ENCODE results near the gene CYP4F22. TPM values are rescaled to one million over a fixed set of nuclear protein-coding genes. Genes with fewer than 3 reads are reported as not detected.
A peak's percentile ranks its signal among the peaks of the same experiment; 100 is the strongest.

Gene CYP4F22
- total and polyA plus RNA-seq, 10 of the 15 experiments (the other 5 are each of a cell fraction or from before 2014, with no cell fraction given): not detected

DNA sequence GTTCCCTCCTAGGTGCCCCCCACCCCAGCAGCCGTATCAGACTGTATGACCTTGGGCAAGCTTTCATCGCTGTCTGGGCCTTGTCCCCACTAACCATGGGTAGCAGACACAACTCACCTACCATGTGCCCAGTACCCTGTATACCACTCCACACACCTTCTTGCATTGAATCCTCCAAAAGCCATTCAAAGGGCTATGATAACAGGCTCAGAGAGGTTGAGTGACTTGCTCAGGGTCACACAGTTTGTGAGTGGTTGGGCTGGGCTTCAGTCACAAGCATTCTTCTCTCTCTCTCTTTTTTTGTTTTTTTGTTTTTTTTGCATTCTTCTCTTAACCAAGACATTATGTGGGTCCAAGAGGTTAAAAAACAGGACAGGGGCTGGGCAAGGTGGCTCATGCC, 46.6 kb upstream of the CYP4F22 start:
- ChIA-PET CTCF (no interaction called here), POLR2A (no interaction called here), RAD21 (ENCODE audit: unreplicated experiment) (no interaction called here), SMC1A (ENCODE audit: uncharacterized antibody, unreplicated experiment) (interaction anchor here (6.0 kb wide), 1 partner anchor 43 kb away, joined by 26 read pairs; the partner anchor contains the start of gene AKAP8L)
- FAIRE-seq (no peak), ATAC-seq (no peak), DNase-seq (ENCODE audit: low read depth, low spot score) (no peak)
- Histone ChIP-seq H3K27me3 (replicated peaks in 1 of 2; ENCODE audit: control insufficient read depth in 2 of 2, insufficient read depth in 2 of 2, low read length in 1 of 2) (no peaks in the 10 kb centered on the region), H3K9me3 (replicated peaks; ENCODE audit: control insufficient read depth, insufficient read depth, low read length) (no peaks in the 10 kb centered on the region; the same call in 2 of the 3 replicates), H3K4me3 (no peak overlapping the region), H3K9ac (ENCODE audit: control insufficient read depth, insufficient read depth, low read length) (no peak overlapping the region), H2AFZ (ENCODE audit: control insufficient read depth, low read depth, low read length) (no peak overlapping the region), H3K36me3 (ENCODE audit: control insufficient read depth in 2 of 2, insufficient read depth in 2 of 2, low read length in 1 of 2) (peaks cover 11 to 20% of the 10 kb centered on the region in 2 experiments), H3K27ac (ENCODE audit: control insufficient read depth, insufficient read depth) (no peak overlapping the region), H4K20me1 (ENCODE audit: control insufficient read depth, insufficient read depth) (no peaks in the 10 kb centered on the region; the same call in 1 of the 2 replicates), H3K4me1 (ENCODE audit: control insufficient read depth, insufficient read depth, low read length) (peaks cover 14% of the 10 kb centered on the region), H3K79me2 (ENCODE audit: control insufficient read depth, insufficient read depth, low read length) (peaks cover 20% of the 10 kb centered on the region), H3K4me2 (ENCODE audit: control insufficient read depth, insufficient read depth) (no peak overlapping the region)
- intact Hi-C loops (cut with micrococcal nuclease; ENCODE audit: unreplicated experiment) (loop anchor here (5.0 to 10.0 kb wide), 2 partner anchors 47 to 84 kb away; partner anchors contain the start of genes AKAP8 and AKAP8L), in situ Hi-C loops (cut with MboI) (no loop called here)
- WGBS (ENCODE audit: insufficient coverage, insufficient replicate concordance, low lambda C conversion rate, missing lambda C conversion rate): 95% methylated on average over 2 of the region's 2 CpGs
- TF ChIP-seq SUZ12 (IDR thresholded peaks at IDR 0.05; ENCODE audit: unreplicated experiment) (no peak), TCF7 (IDR thresholded peaks at IDR 0.05; ENCODE audit: borderline replicate concordance) (no peak), SP1 (IDR thresholded peaks at IDR 0.05; ENCODE audit: low read depth, low read length) (no peak), HDAC6 (IDR thresholded peaks at IDR 0.05; ENCODE audit: unreplicated experiment) (no peak)
- TF ChIP-seq, protein P1, sequence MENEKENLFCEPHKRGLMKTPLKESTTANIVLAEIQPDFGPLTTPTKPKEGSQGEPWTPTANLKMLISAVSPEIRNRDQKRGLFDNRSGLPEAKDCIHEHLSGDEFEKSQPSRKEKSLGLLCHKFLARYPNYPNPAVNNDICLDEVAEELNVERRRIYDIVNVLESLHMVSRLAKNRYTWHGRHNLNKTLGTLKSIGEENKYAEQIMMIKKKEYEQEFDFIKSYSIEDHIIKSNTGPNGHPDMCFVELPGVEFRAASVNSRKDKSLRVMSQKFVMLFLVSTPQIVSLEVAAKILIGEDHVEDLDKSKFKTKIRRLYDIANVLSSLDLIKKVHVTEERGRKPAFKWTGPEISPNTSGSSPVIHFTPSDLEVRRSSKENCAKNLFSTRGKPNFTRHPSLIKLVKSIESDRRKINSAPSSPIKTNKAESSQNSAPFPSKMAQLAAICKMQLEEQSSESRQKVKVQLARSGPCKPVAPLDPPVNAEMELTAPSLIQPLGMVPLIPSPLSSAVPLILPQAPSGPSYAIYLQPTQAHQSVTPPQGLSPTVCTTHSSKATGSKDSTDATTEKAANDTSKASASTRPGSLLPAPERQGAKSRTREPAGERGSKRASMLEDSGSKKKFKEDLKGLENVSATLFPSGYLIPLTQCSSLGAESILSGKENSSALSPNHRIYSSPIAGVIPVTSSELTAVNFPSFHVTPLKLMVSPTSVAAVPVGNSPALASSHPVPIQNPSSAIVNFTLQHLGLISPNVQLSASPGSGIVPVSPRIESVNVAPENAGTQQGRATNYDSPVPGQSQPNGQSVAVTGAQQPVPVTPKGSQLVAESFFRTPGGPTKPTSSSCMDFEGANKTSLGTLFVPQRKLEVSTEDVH (IDR thresholded peaks at IDR 0.05; ENCODE audit: low read depth, partially characterized antibody): no peak
- TSS peak; percentile 45 for BruUV-seq (replicated peaks)

Data from GM12878 (cell line).